PC-9 (cell line): ENCODE results near the gene LMCD1.

Experiments used
- EZH2 ChIP-seq: fragments of 200-600 bp; sonication (generic); IDR thresholded peaks from 2 replicates; pipeline ENCODE4 v1.8.0; 2017; ENCODE audit warnings: antibody characterized with exemption, low read depth
- TF ChIP-seq, protein P1 (sequence below): fragments of 200-600 bp; sonication (generic); conservative IDR thresholded peaks from 2 replicates; pipeline ENCODE4 v1.6.1; 2017; ENCODE audit warnings: mixed run types, antibody characterized with exemption, mild to moderate bottlenecking, moderate library complexity

DNA sequence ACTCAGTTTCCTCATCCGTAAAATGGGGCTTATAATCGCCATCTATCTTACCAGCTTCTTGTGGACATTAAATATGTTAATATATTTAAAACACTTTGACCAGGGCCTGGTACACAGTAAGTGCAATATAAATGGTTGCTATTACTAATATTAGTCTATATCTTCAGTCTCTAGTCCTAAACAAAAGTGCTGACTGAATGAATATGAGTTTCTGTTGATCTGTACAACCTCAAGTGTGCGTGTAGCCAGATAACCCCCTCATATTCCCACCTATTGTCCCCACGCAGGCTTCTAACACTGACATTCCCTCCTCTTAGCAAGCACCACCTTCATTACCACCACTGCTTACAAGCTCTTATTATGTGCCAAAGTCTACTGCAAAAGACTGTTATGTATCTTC, 27.6 kb upstream of the LMCD1 start:
- TF ChIP-seq, protein P1, sequence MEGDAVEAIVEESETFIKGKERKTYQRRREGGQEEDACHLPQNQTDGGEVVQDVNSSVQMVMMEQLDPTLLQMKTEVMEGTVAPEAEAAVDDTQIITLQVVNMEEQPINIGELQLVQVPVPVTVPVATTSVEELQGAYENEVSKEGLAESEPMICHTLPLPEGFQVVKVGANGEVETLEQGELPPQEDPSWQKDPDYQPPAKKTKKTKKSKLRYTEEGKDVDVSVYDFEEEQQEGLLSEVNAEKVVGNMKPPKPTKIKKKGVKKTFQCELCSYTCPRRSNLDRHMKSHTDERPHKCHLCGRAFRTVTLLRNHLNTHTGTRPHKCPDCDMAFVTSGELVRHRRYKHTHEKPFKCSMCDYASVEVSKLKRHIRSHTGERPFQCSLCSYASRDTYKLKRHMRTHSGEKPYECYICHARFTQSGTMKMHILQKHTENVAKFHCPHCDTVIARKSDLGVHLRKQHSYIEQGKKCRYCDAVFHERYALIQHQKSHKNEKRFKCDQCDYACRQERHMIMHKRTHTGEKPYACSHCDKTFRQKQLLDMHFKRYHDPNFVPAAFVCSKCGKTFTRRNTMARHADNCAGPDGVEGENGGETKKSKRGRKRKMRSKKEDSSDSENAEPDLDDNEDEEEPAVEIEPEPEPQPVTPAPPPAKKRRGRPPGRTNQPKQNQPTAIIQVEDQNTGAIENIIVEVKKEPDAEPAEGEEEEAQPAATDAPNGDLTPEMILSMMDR, result no peak
- no peak for TF ChIP-seq EZH2
